ENCODE results near the gene TEX35.

The TEX35 gene

GRCh38 chr1:178518894-178519293 is 6.0 kb downstream of the TEX35 start:
- no peak for DNase-seq (ENCODE audit: low read depth in 2 of 2)

GRCh38 chr1:178520803-178521202 is 7.9 kb downstream of the TEX35 start:
- DNase-seq (ENCODE audit: low read depth in 2 of 2) = no peak

- DNase-seq (ENCODE audit: low read depth in 2 of 2) = no peak
Observed at GRCh38 chr1:178521241-178521640, 8.3 kb downstream of the TEX35 start.

DNA sequence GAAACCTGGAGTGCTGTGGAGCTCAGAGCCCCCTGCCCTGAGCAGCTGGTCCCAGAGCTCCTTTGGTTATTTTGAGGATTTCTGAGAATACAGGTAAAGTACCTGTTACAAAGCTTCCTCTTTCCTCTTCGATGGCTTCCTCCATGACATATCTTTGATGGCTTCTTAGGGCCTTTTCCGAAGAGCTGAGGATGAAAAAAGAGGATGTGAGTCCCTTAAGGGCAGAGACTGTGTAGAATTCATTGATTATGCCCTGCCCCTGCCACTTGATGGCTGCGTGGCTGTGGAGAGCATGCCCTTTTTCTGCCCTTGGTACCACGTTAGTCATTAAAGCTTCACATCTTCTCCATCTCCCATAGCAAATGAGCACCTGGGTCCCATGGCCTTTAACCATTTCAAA is 14.2 kb downstream of the TEX35 start:
- DNase-seq (ENCODE audit: low read depth in 2 of 2) = no peak

DNA sequence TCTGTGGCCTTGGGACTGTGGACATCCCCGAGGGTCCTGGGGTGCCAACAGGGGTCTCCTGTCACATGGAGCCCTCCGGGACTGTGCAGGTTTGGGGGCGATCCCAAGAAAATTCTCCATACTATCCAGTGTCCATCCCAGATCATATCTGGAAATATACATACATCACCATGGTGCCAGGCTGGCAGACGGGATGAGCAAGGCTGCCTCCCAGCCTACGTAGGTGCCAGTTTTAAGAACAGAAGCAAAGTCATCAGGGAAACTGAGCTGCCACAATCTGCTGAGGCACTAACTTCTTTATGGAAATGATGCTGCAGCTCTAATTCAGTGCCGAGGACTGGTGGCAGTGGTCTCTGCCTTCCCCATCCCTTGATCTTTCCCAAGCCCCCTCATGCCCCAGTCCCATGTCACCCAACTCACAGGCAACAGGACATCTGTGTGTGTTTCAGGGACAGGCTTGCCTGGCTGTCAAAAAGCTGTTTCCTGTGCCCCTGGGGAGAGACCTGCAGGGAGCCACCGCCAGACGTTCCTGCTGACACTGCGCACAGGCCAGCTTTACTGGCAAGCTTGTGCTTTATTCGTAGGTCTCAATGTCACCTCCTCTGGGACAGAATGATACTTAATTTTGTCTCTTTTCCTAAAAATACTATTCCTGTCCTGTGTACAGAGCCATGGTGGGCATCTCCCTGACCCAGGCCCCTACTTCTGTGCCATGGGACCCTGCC is 15.5 kb downstream of the TEX35 start:
- DNase-seq (ENCODE audit: low read depth in 2 of 2) = no peak

- no peak for DNase-seq (ENCODE audit: low read depth in 2 of 2)
Observed at GRCh38 chr1:178528953-178529335, 16.0 kb downstream of the TEX35 start.

DNA sequence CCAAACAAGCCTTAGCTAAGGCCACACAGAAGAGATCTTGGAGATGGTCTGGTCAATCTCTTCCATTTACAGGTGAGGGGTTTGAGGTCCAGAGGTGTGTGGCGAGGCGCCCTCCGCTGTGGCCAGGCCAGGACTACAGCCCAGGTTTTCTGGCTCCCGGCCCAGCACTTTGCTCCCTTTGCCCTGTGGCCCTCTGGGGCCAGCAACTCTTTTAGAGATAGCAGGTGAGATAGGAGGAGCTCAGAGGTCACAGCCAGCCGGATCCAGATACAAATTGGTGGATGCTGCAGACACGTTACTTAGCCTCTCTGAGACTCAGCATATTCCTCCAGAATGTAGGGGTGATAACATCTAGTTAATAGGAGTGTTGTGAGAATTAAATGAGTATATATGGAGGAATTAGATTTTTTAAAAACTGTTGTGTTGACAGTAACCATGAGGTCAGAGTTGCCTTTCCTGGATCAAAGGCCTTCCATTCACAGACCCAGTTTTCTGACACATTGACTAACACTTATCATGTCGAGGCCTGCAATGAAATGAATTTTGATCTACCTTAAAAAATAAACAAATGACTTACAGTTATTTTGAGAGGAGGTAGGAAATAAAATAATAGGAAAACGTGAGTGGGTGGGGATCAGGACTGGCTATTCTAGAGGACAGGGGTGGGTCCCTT is 16.6 kb downstream of the TEX35 start:
- no peak for DNase-seq (ENCODE audit: low read depth in 2 of 2)

DNA sequence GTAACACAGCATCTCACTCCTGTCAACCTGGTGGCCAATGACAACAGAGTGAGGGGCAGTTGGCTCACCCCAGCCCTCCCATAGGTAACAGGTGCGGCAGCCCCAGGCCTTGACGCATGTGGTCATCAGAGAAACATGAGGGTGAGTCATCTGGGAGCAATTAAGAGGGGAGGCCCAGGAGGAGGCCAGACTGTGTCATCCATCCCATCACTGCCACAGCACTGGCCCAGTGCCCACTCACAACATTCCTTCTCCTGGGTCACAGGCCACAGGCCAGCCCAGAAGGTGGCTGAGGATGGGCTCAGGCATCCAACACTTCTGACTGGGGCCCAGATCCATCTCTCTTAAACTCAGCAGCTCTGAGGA is 17.1 kb downstream of the TEX35 start:
- DNase-seq (ENCODE audit: low read depth in 2 of 2) = no peak

GRCh38 chr1:178530502-178530901 is 17.6 kb downstream of the TEX35 start:
- DNase-seq (ENCODE audit: low read depth in 2 of 2) = no peak

- no peak for DNase-seq (ENCODE audit: low read depth in 2 of 2)
Observed at GRCh38 chr1:178531887-178532286, 19.0 kb downstream of the TEX35 start.

DNA sequence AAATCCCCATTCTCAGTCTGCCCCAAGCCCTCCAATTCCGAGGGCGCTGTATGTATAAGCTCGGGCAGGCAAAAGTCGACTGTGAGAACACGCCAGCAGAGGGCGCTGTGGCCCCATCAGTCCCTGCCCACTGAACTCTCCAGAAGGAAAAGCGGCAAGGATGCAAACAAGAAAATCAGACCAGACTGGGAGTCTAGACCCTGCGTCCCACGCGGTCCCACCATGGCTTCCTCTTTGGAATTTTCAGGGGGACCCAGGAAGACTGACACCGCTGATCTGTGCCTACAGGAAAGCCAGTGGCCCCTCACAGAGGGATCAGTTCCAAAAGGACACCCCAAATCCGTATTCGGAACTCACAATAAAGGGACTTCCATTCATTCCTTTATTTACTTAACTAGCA is 19.5 kb downstream of the TEX35 start:
- peak; percentile 39 to 62 for DNase-seq (ENCODE audit: low read depth in 2 of 2)

- DNase-seq (ENCODE audit: low read depth in 2 of 2) = no peak
Observed at GRCh38 chr1:178533121-178533946, 20.4 kb downstream of the TEX35 start.

- DNase-seq (ENCODE audit: low read depth in 2 of 2) = no peak
Observed at GRCh38 chr1:178534137-178534868, 21.4 kb downstream of the TEX35 start.

- no peak for DNase-seq (ENCODE audit: low read depth in 2 of 2)
Observed at GRCh38 chr1:178536329-178536728, 23.4 kb downstream of the TEX35 start.

- DNase-seq (ENCODE audit: low read depth in 2 of 2) = peak; percentile 85 to 86
Observed at GRCh38 chr1:178536844-178537371, 24.0 kb downstream of the TEX35 start.

- DNase-seq (ENCODE audit: low read depth in 2 of 2) = no peak
Observed at GRCh38 chr1:178537382-178538090, 24.6 kb downstream of the TEX35 start.

DNA sequence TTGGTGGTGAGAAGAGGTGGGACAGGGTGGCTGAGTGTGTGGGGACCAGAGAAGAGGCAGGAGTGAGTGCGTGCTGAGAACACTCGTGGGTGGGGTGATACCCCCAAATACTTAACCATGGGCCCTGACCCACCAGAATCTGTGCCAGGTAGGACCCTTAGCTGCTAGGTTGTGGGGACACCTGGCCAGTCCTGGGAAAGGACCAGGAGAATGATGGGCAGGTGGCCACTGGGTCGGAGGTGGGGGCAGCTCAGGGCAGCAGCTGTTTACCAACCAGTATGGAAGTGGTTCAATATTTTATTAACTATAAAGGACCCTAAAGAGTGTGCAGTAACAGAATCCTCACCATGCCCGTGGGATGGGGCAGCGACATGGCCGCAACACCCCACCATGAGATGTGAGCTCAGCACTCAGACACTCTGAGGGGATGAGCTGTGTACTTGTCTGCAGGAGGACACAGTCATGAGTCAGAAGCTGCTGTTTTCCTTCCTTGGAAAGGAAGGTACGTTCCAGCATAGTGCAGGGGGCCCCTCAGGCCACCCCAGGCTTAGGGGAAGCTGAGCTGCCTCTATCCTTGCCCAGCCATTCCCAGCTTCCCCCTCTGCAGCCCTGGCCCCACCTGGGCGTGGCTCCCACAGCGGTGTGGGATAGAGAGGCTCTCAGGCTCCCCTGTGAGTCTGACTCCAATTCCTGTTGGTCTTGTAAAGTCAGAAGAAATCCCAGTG is 25.4 kb downstream of the TEX35 start:
- DNase-seq (ENCODE audit: low read depth in 2 of 2) = peak; percentile 57 to 61

DNA sequence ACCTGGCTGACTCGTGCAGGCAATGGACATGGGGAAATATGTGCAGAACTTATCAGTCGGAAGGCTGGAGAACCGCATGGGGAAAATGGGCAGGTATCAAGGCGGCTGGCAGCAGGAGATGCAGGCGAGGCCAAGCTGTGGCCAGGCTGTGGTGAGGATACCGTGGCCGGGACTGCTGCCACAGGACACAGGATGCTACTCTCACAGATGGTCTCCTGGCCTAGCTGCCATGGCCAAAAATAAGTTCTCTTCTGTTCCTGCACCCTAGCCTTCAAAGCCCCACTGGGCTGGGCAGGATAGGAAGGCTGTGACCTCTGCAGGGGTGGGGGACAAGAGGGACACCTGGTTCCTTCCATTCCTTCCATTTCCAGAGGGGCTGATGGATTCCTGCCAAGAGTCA is 26.4 kb downstream of the TEX35 start:
- no peak for DNase-seq (ENCODE audit: low read depth in 2 of 2)

- DNase-seq (ENCODE audit: low read depth in 2 of 2) = no peak
Observed at GRCh38 chr1:178540204-178540603, 27.3 kb downstream of the TEX35 start.

- peak; percentile 66 to 68 for DNase-seq (ENCODE audit: low read depth in 2 of 2)
Observed at GRCh38 chr1:178540646-178541045, 27.7 kb downstream of the TEX35 start.

All from fibroblast of skin of left quadriceps (primary cell).